HG03460 (cell line): ENCODE data around the gene C1QTNF6.

Source experiments
- ATAC-seq: cut with Tn5 transposase; IDR thresholded peaks from one replicate; pipeline ENCODE4 v1.9.1; 2021; ENCODE audit not compliant: unreplicated experiment

C1QTNF6 gene

GRCh38 chr22:37224757-37225420, 36.8 kb upstream of the C1QTNF6 start:
- ATAC-seq, result no peak

- no peak for ATAC-seq
Measured at GRCh38 chr22:37223965-37224551, 36.0 kb upstream of the C1QTNF6 start.

GRCh38 chr22:37222440-37222971, 34.5 kb upstream of the C1QTNF6 start:
- ATAC-seq, result no peak

- no peak for ATAC-seq
Measured at GRCh38 chr22:37221424-37222333, 33.6 kb upstream of the C1QTNF6 start.

- no peak for ATAC-seq
Measured at GRCh38 chr22:37220543-37220981, 32.5 kb upstream of the C1QTNF6 start.

- peak; percentile 23 for ATAC-seq
Measured at GRCh38 chr22:37219533-37219932, 31.5 kb upstream of the C1QTNF6 start.

- ATAC-seq, result peak; percentile 76
Measured at GRCh38 chr22:37218771-37219411, 30.8 kb upstream of the C1QTNF6 start.

- ATAC-seq, result no peak
Measured at GRCh38 chr22:37218399-37218770, 30.3 kb upstream of the C1QTNF6 start.

GRCh38 chr22:37215890-37216289, 27.8 kb upstream of the C1QTNF6 start:
- ATAC-seq, result no peak

GRCh38 chr22:37214731-37215030, 26.6 kb upstream of the C1QTNF6 start:
- no peak for ATAC-seq

- no peak for ATAC-seq
Measured at GRCh38 chr22:37213941-37214730, 26.1 kb upstream of the C1QTNF6 start.

- no peak for ATAC-seq
Measured at GRCh38 chr22:37213218-37213855, 25.3 kb upstream of the C1QTNF6 start.

GRCh38 chr22:37212174-37212906, 24.3 kb upstream of the C1QTNF6 start, which contains the start of gene SSTR3:
TSS of gene SSTR3 (minus strand) at chr22:37212477. CDS start at chr22:37207803, 4,674 bp downstream.
- no peak for ATAC-seq

- ATAC-seq, result no peak
Measured at GRCh38 chr22:37211866-37212173, 23.8 kb upstream of the C1QTNF6 start.

- ATAC-seq, result no peak
Measured at GRCh38 chr22:37211075-37211865, 23.2 kb upstream of the C1QTNF6 start.

GRCh38 chr22:37210041-37210803, 22.2 kb upstream of the C1QTNF6 start:
- ATAC-seq, result no peak

- no peak for ATAC-seq
Measured at GRCh38 chr22:37209140-37209845, 21.2 kb upstream of the C1QTNF6 start.
